ENCODE results near the gene ARMC5.

ARMC5 gene

DNA sequence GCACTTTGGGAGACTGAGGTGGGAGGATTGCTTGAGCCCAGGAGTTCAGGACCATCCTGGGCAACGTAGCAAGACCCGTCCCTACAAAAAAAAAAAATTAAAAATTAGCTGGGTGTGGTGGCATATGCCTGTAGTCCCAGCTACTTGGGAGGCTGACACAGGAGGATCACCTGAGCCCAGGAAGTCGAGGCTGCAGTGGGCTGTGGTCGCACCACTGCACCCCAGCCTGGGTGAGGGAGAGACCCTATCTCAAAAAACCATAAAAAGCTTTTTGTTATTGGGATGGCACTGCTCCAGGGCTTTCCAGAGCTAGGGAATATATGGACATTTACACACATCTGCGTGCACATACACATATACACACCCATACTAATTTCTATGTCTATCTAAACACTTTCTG is 8.1 kb upstream of the ARMC5 start:
- TF ChIP-seq, protein P1, sequence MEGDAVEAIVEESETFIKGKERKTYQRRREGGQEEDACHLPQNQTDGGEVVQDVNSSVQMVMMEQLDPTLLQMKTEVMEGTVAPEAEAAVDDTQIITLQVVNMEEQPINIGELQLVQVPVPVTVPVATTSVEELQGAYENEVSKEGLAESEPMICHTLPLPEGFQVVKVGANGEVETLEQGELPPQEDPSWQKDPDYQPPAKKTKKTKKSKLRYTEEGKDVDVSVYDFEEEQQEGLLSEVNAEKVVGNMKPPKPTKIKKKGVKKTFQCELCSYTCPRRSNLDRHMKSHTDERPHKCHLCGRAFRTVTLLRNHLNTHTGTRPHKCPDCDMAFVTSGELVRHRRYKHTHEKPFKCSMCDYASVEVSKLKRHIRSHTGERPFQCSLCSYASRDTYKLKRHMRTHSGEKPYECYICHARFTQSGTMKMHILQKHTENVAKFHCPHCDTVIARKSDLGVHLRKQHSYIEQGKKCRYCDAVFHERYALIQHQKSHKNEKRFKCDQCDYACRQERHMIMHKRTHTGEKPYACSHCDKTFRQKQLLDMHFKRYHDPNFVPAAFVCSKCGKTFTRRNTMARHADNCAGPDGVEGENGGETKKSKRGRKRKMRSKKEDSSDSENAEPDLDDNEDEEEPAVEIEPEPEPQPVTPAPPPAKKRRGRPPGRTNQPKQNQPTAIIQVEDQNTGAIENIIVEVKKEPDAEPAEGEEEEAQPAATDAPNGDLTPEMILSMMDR (IDR thresholded peaks at IDR 0.05; ENCODE audit: low read depth, low read length, missing control alignments): no peak
- H3K4me3 ChIP-seq (ENCODE audit: low read depth, low read length): no peak overlapping the region
- no peak for DNase-seq (ENCODE audit: low read depth)

DNA sequence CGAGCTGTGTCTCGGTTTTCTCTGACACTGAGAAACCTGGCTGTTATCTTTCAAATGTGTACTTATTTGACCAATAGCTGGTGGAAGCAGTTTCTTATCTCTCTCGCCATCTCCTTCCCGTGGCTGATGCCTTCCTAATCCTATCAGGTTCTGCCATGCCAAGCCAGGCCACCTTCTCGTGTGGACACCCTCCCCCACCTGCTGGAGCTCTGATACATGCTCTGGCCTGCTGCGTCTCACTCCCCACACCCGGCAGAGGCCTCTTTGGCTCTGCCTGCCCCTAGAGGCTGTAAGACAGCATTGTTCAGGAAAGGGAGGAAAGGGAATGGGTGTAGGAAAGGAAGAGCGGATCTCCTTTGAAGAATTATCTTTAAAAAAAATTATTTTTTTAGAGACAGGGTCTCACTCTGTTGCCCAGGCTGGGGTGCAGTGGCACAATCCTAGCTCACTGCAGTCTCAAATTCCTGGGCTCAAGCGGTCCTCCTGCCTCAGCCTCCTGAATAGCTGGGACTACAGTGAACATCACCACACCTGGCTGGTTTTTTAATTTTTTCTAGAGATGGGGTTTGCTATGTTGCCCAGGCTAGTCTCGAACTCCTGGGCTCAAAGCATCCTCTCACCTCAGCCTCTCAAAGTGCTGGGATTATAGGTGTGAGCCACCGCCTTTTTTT is 7.5 kb upstream of the ARMC5 start:
- TF ChIP-seq, protein P1 (IDR thresholded peaks at IDR 0.05; ENCODE audit: low read depth, low read length, missing control alignments): peak; percentile 37
- no peak overlapping the region for H3K4me3 ChIP-seq (ENCODE audit: low read depth, low read length)
- no peak for DNase-seq (ENCODE audit: low read depth)

DNA sequence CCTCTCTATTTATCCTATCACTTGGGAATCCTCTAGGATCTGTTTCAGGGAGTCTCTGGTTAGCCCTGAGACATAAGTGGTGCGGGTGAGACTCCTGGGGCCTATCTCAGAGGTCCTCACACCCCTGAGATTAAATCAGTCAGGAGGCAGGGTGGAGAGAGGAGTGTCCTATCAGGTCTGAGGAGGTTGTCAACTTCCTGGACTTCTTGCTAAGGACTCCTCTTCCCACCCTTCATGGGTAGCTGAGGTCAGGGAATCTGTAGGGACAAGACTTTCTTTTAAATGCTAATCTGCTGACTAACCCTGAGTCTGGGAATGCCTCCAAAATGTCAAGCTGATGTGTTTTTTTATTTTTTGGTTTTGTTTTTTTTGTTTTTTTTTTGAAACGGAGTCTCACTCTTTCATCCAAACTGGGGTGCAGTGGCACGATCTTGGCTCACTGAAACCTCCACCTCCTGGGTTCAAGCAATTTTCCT is 6.6 kb upstream of the ARMC5 start:
- no peak for DNase-seq (ENCODE audit: low read depth)
- H3K4me3 ChIP-seq (ENCODE audit: low read depth, low read length): no peak overlapping the region
- TF ChIP-seq, protein P1 (IDR thresholded peaks at IDR 0.05; ENCODE audit: low read depth, low read length, missing control alignments): no peak

DNA sequence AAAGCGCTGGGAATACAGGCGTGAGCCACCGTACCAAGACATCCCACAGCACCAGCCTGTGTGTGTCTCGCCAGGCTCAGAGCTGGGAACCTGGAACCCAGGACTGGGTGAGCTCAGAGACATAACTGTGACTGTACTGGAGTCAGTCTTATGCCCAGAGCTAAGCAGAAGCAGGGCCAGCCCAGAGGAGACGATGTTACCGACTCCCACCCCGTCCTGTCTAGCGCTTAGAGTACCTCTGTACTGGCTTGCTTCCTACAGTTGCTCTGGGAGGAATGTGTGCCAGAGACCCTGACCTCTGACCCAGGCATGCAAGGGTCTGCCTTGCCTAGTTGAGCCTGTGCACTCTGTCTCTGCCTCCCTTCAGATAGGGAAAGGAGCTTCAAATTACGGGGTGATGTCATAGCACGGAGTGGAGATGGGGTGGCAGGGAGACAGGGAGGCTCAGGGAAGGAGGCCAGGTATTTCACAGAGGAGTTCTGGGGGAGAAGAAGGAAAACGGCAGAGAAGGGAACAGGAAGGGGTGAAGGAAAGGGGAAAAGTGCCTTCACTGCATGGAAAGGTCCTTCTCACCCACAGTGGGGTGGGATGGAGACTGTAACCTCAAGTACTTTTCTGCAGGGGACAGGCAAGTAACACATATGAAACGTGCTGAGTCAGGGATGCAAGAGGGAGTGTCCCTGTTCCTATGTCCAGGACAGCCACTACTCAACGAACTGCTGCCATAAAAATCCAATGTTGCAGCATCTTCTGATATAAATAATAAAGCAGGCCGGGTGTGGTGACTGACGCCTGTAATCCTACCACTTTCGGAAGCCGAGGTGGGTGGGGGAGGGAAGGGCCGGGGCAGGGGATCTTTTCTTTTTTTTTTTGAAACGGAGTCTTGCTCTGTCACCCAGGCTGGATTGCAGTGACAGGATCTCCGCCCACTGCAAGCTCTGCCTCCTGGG is 5.8 kb upstream of the ARMC5 start:
- TF ChIP-seq, protein P1 (IDR thresholded peaks at IDR 0.05; ENCODE audit: low read depth, low read length, missing control alignments): no peak
- no peak overlapping the region for H3K4me3 ChIP-seq (ENCODE audit: low read depth, low read length)
- DNase-seq (ENCODE audit: low read depth): no peak

DNA sequence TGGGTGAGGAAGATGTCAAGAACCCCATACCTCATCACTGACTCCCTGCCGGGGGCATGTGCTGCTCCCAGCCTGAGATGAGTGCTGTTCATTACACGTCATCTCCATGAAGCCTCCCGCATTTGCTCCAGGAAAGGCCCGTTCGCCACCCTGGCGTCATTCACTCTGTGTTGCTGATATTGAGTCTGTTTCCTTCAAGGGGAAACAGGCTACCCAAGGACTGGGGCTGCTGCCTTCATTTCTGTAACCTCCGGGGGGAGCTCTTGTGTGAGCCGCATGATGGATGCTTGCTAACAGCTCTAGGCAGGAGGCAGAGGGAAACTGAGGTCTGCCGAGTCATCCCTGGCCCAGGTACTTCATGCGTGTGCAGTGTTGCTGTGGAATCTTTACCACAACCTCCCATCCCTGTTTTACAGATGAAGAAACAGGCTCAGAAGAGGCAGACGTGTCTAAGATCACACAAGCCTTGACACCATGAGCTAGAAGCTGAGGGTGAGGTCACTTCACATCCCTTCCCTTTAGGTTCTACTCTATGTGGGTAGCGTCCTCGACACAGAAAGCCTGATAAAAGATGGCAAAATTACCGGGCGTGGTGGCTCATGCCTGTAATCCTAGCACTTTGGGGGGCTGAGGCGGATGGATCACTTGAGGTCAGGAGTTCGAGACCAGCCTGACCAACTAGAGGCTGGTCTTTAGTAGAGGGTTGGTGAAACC is 3.5 kb upstream of the ARMC5 start:
- DNase-seq (ENCODE audit: low read depth): no peak
- TF ChIP-seq, protein P1 (IDR thresholded peaks at IDR 0.05; ENCODE audit: low read depth, low read length, missing control alignments): peak; percentile 71
- H3K4me3 ChIP-seq (ENCODE audit: low read depth, low read length): no peak overlapping the region

DNA sequence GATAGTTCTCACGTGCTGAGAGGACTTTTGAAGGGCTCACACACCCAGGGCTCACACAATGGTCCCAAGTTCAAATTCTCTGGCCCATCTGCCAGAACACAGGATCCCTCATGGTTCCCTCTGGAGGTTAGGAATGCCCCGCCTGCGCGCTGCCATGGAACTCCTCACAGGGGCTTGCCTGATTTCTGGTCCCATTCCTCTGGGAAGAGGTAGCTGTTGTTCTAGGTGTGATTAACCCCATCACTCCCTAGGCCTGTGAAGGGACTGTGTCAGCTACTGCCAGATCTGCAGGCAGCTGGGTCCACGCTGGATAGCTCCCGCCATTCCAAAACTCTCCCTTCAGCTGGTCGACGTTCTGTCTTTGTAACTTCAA is 2.3 kb upstream of the ARMC5 start:
- DNase-seq (ENCODE audit: low read depth): no peak
- TF ChIP-seq, protein P1 (IDR thresholded peaks at IDR 0.05; ENCODE audit: low read depth, low read length, missing control alignments): no peak
- H3K4me3 ChIP-seq (ENCODE audit: low read depth, low read length): peak overlapping the region; percentile 97; the same call in 1 of the 2 replicates

All from GM12864 (cell line).